ENCODE measurements around the gene DNAJC4.

GRCh38 chr11:64258356-64258755 lies 28.0 kb downstream of the DNAJC4 start:
- TF ChIP-seq EZH2 (IDR thresholded peaks at IDR 0.05; ENCODE audit: insufficient read depth, poor library complexity, severe bottlenecking): no peak
- no peak for TF ChIP-seq EZH2phosphoT487 (IDR thresholded peaks at IDR 0.05; ENCODE audit: insufficient read depth, low read depth)
